Measurements from ENCODE around the gene GLT1D1. TPM values are rescaled to one million over a fixed set of nuclear protein-coding genes. Genes with fewer than 3 reads are reported as not detected.
"Not testable (repeated sequence)": the region's sequence is repeated elsewhere in the genome, so short reads cannot be mapped to it uniquely, and the experiment has no call there.

The GLT1D1 gene
- not detected in 2 replicates for total RNA-seq

DNA sequence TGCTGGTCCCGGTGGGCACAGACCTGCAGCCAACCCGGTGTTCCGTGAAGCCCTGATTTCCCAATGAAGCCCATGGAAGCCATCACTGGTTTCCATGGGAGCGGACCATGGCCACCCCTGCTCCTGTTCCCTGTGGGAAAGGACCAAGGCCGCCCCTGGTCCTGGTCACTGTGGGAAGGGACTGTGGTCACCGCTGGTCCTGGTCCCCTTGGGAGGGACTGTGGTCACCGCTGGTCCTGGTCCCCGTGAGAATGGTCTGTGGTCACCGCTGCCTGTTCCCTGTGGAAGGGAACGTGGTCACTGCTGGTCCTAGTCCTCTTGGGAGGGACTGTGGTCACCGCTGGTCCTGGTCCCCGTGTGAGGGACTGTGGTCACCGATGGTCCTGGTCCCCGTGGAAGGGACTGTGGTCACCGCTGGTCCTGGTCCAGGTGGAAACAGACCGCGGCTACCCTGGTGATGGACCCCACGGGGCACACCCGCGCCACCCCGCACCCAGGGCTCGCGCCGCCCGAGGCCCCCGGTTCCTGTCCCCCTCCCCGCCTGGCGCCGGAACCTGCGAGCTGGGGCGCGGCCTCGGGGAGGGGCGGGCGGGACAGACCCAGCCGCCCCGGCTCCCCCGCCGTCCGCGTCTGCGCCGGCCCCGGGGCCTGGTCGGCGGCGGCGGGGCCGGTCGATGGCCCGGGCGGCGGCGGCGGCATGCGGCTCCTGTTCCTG, at the start of gene GLT1D1:
Gene GLT1D1, plus strand, starts transcription at position 594 of the 715 bp plus-strand sequence. Its CDS starts 104 bp downstream, at position 698.
- DNase-seq (ENCODE audit: extremely low read depth, low read depth, low spot score): no peak

DNA sequence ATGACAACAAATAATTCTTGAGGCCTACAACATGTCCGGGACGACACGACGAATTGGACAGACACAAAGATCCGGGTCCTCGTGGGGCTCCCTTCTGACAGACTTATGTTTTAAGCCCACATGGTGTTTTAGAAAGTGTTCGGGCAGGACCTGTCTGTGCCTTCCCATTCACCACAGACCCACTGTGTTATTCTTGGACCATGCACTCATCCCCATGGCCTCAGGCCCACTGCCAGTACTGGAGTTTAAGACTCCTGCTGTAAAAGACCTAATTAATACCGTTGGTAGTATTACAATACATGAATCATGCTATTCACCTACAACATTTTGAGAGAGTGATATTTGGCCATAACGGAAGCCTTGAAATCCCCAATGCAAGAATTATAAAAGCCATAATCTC, 49.5 kb upstream of the GLT1D1 start:
- DNase-seq (ENCODE audit: extremely low read depth, low read depth, low spot score): no peak

GRCh38 chr12:128804762-128805161, 48.5 kb upstream of the GLT1D1 start:
- no peak for DNase-seq (ENCODE audit: extremely low read depth, low read depth, low spot score)

DNA sequence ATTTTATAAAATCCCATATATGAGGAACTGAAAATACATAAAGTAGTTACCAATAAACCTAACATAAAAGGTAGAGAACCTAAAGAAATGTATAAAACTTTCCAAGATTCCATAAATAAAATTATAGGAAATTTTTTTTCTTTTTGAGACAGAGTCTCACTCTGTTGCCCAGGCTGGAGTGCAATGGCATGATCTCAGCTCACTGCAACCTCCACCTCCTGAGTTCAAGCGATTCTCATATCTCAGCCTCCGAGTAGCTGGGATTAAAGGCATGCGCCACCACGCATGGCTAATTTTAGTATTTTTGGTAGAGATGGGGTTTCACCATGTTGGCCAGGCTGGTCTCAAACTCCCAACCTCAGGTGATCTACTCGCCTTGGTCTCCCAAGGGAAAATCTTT, 47.9 kb upstream of the GLT1D1 start:
- DNase-seq (ENCODE audit: extremely low read depth, low read depth, low spot score): not testable (repeated sequence)

- DNase-seq (ENCODE audit: extremely low read depth, low read depth, low spot score): no peak
These were observed 46.7 kb upstream of the GLT1D1 start for GRCh38 chr12:128806573-128806972.

DNA sequence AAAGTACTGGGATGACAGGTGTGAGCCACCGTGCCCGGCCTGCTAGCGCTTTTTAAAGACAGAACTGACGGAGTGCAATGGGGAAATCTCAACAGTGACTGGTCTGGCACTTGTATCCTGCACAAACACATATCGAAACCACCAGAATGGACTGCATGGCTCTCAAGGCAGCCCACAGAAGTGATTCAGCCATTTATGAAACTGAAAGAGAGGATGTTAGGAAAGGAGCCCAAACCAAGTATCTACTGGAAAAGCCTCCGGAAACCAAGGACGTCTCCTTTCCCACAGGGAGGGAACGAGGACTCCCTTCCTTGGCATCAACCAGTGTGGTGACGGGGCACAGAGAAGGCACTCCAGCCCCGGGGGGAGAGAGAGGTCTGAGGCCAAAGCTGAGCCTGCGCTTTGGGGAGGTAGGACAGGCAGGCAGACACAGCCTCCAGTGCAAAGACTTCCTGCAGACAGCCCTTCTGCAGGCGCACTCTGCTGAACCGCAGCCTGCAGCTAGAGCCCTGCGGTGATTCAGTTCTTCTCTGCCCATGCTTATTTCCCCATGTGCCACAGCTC, 46.0 kb upstream of the GLT1D1 start:
- DNase-seq (ENCODE audit: extremely low read depth, low read depth, low spot score): no peak

GRCh38 chr12:128808651-128809050, 44.6 kb upstream of the GLT1D1 start:
- no peak for DNase-seq (ENCODE audit: extremely low read depth, low read depth, low spot score)

GRCh38 chr12:128810182-128811127, 42.8 kb upstream of the GLT1D1 start:
- DNase-seq (ENCODE audit: extremely low read depth, low read depth, low spot score): no peak

DNA sequence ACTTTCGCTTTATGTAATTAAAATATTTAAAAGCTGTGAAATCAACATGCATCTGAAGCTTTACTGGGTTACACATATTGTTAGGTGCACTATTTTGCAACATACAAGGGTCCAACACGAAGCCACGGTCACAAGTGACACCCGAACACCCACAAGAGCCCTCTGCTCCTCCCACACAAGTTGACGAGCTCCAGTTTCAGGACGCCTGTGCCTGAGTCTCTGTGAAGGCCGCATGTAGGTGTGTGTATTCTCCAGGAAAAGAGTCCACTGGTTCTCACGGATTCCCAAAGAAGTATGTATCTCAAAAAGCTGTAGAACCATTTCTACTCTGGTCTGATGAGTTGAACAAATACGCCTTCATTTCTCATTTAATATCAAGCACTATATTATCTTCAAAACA, 41.5 kb upstream of the GLT1D1 start:
- no peak for DNase-seq (ENCODE audit: extremely low read depth, low read depth, low spot score)

GRCh38 chr12:128813392-128813791, 39.9 kb upstream of the GLT1D1 start:
- DNase-seq (ENCODE audit: extremely low read depth, low read depth, low spot score): no peak

DNA sequence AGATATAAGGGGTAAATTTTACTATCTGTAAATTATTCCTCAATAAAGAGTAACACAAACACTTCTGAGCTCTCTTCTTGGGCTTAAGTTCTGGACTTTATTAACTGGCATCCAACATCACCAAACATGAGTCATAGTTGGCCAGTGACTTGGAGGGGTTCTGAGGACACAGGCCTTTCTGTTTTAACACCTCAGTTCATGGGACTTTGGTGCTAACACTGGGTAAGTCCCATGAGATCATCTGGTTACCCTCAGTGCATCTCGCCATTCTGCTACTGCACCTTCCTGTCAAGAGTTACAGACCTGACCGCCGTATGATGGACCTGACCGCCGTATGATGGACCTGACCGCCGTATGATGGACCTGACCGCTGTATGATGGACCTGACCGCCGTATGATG, 39.4 kb upstream of the GLT1D1 start:
- no peak for DNase-seq (ENCODE audit: extremely low read depth, low read depth, low spot score)

GRCh38 chr12:128814411-128815261, 38.6 kb upstream of the GLT1D1 start:
- no peak for DNase-seq (ENCODE audit: extremely low read depth, low read depth, low spot score)

GRCh38 chr12:128815779-128816642, 37.3 kb upstream of the GLT1D1 start:
- no peak for DNase-seq (ENCODE audit: extremely low read depth, low read depth, low spot score)

- no peak for DNase-seq (ENCODE audit: extremely low read depth, low read depth, low spot score)
These were observed 36.7 kb upstream of the GLT1D1 start for GRCh38 chr12:128816643-128816920.

GRCh38 chr12:128817111-128818015, 35.9 kb upstream of the GLT1D1 start:
- no peak for DNase-seq (ENCODE audit: extremely low read depth, low read depth, low spot score)

DNA sequence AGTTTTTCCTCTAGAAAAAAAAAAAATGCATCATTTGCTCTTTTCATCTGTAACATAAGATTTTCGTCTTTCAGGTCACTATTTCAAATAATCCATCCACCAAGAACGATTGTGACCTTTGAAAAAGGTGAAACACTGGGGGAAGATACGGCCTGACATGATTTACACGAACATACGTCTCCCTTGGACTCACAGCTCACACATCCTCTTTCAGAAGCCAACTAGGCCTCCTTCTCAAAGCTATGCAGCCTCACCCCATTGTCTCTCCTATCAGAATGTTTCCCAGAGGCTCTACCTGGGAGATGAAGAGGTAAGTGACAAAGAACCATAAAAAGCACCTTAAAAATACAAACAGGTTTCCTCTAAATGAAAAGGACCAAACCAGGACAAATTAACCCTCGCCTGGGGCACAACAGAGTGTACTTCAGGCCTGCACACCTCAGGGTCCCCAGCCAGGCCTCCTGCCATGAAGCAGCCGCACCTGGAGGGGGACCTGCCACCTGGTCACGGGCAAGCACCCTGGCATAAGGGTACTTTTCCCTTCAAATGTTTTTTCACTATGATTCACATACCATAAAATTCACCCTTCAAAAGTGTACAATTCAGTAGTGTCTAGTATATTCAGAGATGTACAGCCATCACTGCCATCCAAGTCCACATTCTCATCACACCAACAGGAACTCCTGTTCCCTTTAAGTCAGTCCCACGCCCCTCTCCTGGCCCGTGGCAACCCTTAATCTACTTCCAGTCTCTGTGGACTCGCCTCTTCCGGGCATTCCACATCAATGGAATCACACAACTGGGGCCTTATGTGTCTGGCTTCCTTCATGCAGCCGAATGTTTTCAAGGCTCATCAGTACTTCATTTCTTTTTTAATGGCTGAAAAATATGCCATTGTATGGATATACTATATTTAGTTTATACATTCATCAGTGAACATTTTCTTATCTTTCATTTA, 34.9 kb upstream of the GLT1D1 start:
- DNase-seq (ENCODE audit: extremely low read depth, low read depth, low spot score): no peak

- no peak for DNase-seq (ENCODE audit: extremely low read depth, low read depth, low spot score)
These were observed 33.8 kb upstream of the GLT1D1 start for GRCh38 chr12:128819293-128820144.
